A673 (cell line): ENCODE measurements around the gene RGS13. TPM values are rescaled to one million over a fixed set of nuclear protein-coding genes. Genes with fewer than 3 reads are reported as not detected.

Source experiments
- BruUV-seq: library from RNA; stranded (reverse); fragments of 400-500 nt; replicated peaks from 2 replicates; lab custom pipeline; 2021; lab: Mats Ljungman, UMichigan
- CTCF ChIA-PET: fragments of 300-600 bp; sonication (Branson Sonifier 250); formaldehyde crosslinking; loops from one replicate; lab custom pipeline; 2022; ENCODE audit warnings: antibody characterized with exemption; lab: Charles Lee
- POLR2A ChIA-PET: fragments of 300-600 bp; sonication (Branson Sonifier 250); formaldehyde crosslinking; loops from one replicate; lab custom pipeline; 2022; ENCODE audit warnings: antibody characterized with exemption; ENCODE audit not compliant: low non-redundant PET; lab: Charles Lee
- DNase-seq: peaks from one replicate; pipeline ENCODE4 v3.0.0-alpha.2; 2015; ENCODE audit warnings: low spot score
- H3K27ac ChIP-seq: fragments of 200-600 bp; sonication (generic); 2 replicates; pipeline ENCODE4 v1.5.1; 2016; ENCODE audit warnings: mixed run types, low read depth, mild to moderate bottlenecking, mixed read lengths, antibody characterized with exemption, low read length; ENCODE audit not compliant: poor library complexity, severe bottlenecking
- H3K27me3 ChIP-seq: fragments of 200-600 bp; sonication (generic); replicated peaks from 2 replicates; pipeline ENCODE4 v1.6.1; 2017; ENCODE audit warnings: mixed run types, low read depth, mild to moderate bottlenecking, mixed read lengths, antibody characterized with exemption, low read length; ENCODE audit not compliant: insufficient read depth, poor library complexity
- H3K36me3 ChIP-seq: fragments of 200-600 bp; sonication (generic); 2 replicates; pipeline ENCODE4 v1.6.1; 2016; ENCODE audit warnings: mixed run types, mild to moderate bottlenecking, mixed read lengths, antibody characterized with exemption, low read length; ENCODE audit not compliant: insufficient read depth, poor library complexity, severe bottlenecking
- H3K4me1 ChIP-seq: fragments of 200-600 bp; sonication (generic); 2 replicates; pipeline ENCODE4 v1.6.1; 2017; ENCODE audit warnings: mixed run types, mild to moderate bottlenecking, mixed read lengths, antibody characterized with exemption, low read length; ENCODE audit not compliant: insufficient read depth, poor library complexity, severe bottlenecking
- H3K4me3 ChIP-seq: fragments of 200-600 bp; sonication (generic); 2 replicates; pipeline ENCODE4 v1.5.1; 2016; ENCODE audit warnings: low read depth, mixed run types, mild to moderate bottlenecking, mixed read lengths, low read length; ENCODE audit not compliant: poor library complexity, severe bottlenecking
- H3K9me3 ChIP-seq: fragments of 200-600 bp; sonication (generic); 2 replicates; pipeline ENCODE4 v1.6.1; 2016; ENCODE audit warnings: mixed run types, low read depth, mild to moderate bottlenecking, mixed read lengths, antibody characterized with exemption, low read length; ENCODE audit not compliant: poor library complexity, severe bottlenecking
- EZH2 ChIP-seq: fragments of 200-600 bp; sonication (generic); IDR thresholded peaks from 2 replicates; pipeline ENCODE4 v1.6.1; 2017; ENCODE audit warnings: borderline replicate concordance, low read depth, mild to moderate bottlenecking, mixed read lengths, antibody characterized with exemption, low read length; ENCODE audit not compliant: poor library complexity, severe bottlenecking
- intact Hi-C: fragments of 100-400 bp; cut with micrococcal nuclease; formaldehyde crosslinking; loops from one replicate; pipeline ENCODE4 v1.10.0; 2022; ENCODE audit not compliant: unreplicated experiment
- total RNA-seq: library from RNA; stranded (reverse); gene quantifications from 2 replicates; pipeline ENCODE4 v1.2.3, GENCODE V29; 2021
- TF ChIP-seq, protein P1 (sequence below): fragments of 300-800, 200-600 bp; sonication (generic); conservative IDR thresholded peaks from 2 replicates; pipeline ENCODE4 v1.5.1; 2017; ENCODE audit warnings: low read depth, mild to moderate bottlenecking, antibody characterized with exemption, low read length, moderate library complexity, mixed read lengths

Gene RGS13
- total RNA-seq, 1 experiment from 2014 or later, result not detected

DNA sequence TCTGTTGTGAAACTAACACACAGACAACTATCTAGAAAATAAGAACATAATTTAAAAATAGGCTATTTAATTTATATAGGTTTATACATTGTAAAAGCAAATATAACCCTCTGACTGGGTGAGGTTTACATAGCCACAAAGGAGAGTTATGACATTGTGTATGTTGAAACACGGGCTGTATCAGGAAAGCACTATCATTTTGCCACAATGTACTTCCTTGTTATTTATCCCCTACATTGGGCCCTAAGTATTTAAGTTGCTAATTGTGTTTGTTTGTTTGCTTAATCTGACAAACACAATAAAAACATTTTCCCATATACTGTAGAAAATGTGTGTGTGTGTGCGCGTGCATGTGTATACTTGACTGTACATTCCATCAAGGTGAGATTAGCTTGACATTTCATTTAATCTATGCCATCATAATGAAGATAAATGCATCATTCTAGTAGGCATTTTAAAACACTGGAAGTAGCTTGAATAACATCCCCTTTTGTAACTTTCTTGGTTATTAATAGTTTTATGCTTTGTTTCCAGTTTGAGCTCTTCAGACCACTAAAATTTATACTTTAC lies 72.1 kb downstream of the RGS13 start:
- Histone ChIP-seq H3K4me1 (no peaks in the 10 kb centered on the region), H3K27me3 (no peaks in the 10 kb centered on the region), H3K36me3 (no peaks in the 10 kb centered on the region), H3K4me3 (no peak overlapping the region), H3K27ac (no peak overlapping the region), H3K9me3 (no peaks in the 10 kb centered on the region)
- DNase-seq, result no peak
- intact Hi-C loops, result no loop called here
- BruUV-seq, result no TSS peak
- no peak for TF ChIP-seq EZH2
- TF ChIP-seq, protein P1, sequence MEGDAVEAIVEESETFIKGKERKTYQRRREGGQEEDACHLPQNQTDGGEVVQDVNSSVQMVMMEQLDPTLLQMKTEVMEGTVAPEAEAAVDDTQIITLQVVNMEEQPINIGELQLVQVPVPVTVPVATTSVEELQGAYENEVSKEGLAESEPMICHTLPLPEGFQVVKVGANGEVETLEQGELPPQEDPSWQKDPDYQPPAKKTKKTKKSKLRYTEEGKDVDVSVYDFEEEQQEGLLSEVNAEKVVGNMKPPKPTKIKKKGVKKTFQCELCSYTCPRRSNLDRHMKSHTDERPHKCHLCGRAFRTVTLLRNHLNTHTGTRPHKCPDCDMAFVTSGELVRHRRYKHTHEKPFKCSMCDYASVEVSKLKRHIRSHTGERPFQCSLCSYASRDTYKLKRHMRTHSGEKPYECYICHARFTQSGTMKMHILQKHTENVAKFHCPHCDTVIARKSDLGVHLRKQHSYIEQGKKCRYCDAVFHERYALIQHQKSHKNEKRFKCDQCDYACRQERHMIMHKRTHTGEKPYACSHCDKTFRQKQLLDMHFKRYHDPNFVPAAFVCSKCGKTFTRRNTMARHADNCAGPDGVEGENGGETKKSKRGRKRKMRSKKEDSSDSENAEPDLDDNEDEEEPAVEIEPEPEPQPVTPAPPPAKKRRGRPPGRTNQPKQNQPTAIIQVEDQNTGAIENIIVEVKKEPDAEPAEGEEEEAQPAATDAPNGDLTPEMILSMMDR, result no peak
- POLR2A ChIA-PET, result no interaction called here
- CTCF ChIA-PET, result no interaction called here

DNA sequence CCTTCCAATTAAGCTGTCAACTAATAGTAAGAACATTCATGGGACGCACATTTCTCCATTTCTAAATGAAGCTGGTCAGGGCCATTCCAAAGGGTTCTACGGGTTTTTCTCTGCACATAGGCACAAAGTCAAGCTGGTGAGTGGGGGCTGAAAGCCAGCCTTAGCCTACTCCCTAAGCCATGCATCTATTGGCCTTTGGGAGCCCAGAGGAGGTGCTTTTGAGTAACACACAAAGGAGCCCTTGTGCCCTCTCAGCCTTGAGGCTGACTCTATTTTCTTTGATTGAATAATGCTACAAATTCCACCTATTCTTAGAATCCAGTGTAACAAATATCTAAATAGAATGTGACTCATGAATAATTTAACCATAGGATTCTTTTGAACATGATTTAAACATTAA lies 73.6 kb downstream of the RGS13 start:
- intact Hi-C loops, result no loop called here
- Histone ChIP-seq H3K4me3 (no peak overlapping the region), H3K4me1 (no peaks in the 10 kb centered on the region), H3K36me3 (no peaks in the 10 kb centered on the region), H3K27me3 (no peaks in the 10 kb centered on the region), H3K9me3 (no peaks in the 10 kb centered on the region), H3K27ac (no peak overlapping the region)
- no TSS peak for BruUV-seq
- TF ChIP-seq EZH2, result no peak
- TF ChIP-seq, protein P1, result no peak
- no peak for DNase-seq
- ChIA-PET POLR2A (no interaction called here), CTCF (no interaction called here)

Other genes with a start within 250 kb of the RGS13 start
- gene RGS1, start 60.4 kb upstream of the RGS13 start, total RNA-seq, result 0.28 TPM in 1 of 2 replicates, not detected in the other
- 24.2 and 24.7 TPM in 2 replicates for gene RGS2, start 172.9 kb downstream of the RGS13 start, total RNA-seq